Activated CD4-positive, CD25-positive, alpha-beta regulatory T cell treated with anti-CD3 and anti-CD28 coated beads, Interleukin-2, amount 50 U/mL, for 72 hours (primary cell): ENCODE results near the gene DOK4.

Source experiments
- DNase-seq: peaks from one replicate; pipeline ENCODE4 v3.0.0; 2021

DOK4 gene

DNA sequence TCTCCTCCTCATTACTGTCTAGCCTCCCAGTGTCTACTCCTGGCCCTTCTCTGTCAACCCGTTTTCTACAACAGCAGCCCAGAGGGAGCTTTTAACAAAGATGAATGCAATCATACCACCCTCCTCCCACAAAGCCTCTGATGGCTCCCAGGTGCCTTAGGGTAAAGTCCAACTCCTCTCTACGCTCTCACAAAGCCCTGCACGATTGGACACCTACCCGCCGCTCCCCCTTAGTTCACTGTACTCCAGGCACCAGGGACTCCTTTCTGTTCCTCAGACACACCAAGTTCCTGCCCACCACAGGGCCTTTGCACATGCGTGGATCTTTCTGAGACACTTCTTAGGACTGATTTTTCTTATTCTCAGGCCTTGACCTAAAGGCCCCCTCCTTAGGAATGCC is 32.6 kb upstream of the DOK4 start:
- no peak for DNase-seq

DNA sequence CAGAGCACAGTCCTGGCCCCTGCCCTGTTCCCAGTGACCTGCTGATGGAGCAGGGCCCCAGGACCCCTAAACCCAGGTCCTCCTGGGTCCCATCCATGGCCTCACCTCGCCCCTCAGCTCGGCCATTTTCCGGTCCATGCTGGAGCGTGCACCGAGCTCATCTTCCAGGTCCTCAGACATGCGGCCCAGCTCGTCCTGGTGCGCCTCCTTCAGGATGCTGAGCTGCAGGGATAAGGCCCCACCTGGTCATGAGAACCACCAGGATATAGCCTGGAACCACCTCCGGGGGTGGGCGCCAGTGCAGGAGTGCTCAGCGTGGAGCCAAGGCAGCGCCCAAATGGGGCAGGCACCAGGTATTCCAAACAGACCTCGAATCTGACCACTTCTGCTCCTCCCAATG is 32.2 kb upstream of the DOK4 start:
- no peak for DNase-seq

DNA sequence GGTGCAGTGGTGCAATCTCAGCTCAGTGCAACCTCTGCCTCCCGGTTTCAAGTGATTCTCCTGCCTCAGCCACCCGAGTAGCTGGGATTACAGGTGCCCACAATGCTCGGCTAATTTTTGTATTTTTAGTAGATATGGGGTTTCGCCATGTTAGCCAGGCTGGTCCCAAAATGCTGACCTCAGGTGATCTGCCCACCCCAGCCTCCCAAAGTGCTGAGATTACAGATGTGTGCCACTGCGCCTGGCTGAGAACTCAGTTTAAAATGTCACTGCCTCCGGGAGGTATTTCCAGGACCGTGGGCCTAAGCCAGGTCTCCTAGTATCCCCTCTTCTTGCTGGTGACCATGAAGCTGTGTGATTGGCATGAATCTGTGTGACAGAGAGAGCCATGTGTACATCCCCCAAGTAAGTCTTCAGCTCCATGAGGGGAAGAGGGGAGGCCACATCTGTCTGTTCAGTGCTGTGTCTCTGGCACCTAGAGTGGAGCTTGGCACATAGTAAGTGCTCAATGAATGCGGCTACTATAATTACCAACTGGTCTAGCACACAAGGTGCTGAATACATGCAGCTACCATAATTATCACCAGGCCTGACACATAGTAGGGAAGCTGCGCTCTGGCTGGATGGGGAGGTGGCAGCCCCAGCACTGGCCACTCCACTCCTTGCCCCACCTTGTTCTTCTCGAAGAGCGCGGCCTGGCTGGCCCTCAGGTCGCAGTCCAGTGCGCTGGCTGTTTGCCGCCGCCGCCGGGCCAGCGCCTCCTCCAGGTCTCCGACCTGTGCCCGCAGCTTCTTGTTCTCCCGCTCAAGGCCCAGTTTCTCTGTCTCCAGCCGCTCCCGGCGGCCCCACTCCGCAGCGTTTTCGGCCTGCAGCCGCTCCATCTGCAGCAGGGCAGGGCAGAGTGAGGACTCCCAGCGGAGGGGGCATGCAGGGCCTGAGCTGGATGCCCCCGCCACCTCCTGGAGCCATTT is 31.4 kb upstream of the DOK4 start:
- no peak for DNase-seq

DNA sequence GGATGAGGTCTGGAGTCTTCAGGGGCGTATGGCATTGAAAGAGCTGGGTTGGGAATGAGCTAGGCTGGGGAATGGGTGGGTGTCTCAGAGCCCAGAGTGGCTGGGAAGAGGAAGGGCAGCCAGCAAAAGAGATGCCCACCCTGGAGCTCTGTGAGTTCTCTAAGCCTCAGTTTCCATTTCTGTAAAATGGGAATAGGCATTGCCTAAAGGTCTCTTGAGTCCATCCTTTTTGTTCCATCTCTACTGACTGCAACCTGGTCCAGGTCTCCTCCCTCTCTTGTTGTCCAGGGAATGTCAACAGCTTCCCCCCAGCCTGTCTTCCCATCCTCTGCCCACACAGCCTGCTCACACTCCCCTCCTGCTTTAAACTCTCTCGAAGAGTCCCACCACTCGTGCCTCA is 30.5 kb upstream of the DOK4 start:
- DNase-seq, result no peak

DNA sequence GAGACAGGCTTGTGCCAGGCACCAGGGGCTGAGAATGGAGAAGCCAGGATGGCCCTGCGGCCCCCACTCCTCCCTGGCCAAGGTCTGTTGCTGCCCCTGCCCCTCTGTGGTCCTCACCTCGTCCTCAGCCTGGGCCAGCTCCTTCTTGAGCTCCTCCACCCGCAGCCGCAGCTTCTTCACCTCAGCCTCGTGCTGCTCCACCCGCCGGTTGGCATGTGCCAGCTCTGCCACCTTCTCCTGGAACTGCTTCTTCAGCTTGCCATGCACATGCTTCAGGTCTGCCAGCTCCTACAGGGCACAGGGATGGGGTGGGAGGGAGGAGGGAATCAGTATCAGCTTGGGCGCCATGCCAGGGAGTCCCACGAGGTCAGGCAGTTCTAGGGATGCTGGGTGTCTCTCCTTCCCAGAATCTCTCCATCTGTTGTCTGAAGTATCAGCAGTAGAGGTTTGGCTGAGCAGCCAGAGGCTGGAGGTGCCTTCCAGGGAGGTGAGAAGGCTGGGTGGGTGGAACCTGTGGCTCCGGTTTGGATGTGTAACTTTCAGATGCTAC is 30.0 kb upstream of the DOK4 start:
- DNase-seq, result no peak

DNA sequence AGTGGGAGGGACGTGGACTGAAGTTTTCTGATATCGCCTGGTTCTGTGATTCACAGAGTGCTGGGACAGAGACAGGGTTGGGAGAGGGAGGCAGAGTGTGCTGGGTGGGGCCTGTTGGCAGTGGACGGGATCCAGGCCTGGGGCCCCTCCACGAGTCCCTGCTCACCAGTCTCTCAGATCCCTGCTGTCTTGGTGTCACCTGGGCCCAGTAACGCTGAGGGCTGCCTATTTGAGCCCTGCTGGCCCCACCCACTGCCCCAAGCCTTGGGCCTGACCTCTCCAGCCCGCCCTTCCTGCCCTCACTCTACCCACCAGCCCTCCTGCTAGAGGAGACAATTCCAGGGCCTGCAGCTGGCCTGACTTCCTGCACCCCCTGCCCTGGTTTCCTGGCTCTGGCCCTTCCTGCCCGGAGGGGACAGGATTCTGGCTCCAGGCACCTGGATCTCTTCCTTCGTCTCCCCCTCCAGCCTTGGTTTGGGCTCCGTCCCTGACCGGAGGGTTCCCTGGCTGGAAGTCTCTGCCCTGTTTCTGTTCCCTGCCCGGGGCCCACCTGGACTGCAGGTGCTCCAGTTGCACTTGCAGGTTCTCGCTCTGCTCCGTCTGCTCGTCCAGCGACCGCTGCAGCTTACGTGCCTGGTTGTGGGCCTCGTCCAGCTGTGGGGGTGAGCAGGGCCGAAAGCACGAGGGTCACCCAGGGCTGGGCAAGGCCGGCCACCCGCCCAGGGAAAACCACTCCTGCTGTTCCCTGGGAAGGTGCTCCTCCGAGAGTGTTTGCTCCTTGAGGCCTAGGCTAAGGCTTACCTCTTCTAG is 28.7 kb upstream of the DOK4 start:
- DNase-seq, result no peak

DNA sequence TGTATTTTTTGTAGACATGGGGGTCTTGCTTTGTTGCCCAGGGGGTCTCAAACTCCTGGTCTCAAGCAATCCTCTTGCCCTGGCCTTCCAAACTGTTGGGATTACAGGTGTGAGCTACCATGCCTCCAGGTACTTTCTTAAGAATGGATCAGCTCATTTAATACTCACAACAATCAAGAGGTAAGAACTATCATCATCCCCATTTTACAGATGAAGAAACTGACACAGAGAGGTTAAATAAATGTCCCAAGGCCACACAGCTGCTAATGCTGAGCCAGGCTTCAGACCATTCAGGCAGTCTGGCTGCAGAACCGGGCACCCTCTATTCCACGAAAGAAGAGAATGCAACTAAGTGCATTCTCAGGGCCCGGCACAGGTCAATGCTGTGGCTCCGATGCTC is 28.1 kb upstream of the DOK4 start:
- DNase-seq, result no peak

DNA sequence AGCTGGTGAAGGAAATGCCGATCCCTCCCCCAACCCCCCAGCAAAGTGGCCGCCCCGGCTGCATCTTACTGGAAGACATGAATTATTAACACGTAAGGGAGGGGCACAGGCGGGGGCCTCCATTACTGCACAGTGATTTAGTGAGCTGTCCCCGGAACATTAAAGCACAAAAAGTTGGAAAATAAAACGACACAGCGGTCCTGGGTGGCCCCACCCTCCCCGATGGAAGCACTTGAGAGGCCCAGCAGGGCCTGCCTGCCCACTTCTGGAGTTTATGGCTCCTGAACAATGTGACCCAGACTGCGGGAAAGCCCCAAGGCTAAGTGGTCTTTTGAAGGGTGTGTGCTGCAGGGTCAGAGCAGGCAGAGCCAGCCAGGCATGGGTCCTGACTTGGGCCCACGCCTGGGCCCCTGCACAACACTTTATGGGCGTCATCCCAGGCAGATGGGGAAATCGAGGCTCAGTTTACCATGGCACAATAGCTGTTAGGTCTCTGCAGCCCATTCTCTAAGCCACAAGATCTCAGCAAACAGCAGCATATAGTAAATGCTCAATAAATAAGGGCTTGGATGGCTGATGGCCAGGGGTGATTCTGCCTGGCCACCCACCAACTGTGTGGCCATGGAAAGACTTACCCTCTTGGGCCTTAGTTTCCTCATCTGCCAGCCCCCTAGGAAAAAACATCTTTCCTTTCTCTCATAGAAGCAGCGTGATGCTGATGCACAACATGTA is 27.2 kb upstream of the DOK4 start:
- no peak for DNase-seq

DNA sequence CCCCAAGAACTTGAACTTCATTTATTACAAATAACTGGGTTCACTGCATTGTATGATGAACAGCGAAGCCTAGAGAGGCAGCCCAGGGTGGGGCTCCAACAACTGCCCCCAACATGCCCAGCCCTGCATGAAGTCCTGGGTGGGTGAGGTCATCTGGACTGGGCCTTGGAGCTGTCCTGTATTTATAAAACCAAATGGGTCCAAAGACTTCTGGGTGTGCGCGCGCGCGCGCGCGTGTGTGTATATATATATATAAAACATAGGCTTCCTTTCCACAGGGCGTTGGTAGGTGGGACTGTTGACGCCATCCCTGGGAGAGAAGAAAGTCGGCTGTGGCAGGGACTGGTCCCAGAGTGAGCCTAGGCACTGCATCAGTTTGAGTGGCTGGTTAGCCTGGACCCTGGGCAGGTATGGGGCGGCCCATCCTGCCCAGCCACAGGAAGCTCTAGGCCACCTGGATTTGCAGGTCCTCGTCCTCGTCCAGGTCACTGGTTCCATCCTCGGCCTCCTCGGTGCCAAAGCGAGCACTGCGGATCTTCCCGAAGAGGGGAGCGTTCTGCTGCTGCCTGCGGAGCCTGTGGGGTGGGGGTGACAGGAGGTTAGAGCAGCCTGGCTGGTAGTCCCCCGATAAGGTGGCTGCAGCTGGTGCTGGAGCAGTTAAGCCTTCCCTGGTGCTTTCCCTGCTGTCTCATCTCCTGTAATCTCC is 26.2 kb upstream of the DOK4 start:
- no peak for DNase-seq

DNA sequence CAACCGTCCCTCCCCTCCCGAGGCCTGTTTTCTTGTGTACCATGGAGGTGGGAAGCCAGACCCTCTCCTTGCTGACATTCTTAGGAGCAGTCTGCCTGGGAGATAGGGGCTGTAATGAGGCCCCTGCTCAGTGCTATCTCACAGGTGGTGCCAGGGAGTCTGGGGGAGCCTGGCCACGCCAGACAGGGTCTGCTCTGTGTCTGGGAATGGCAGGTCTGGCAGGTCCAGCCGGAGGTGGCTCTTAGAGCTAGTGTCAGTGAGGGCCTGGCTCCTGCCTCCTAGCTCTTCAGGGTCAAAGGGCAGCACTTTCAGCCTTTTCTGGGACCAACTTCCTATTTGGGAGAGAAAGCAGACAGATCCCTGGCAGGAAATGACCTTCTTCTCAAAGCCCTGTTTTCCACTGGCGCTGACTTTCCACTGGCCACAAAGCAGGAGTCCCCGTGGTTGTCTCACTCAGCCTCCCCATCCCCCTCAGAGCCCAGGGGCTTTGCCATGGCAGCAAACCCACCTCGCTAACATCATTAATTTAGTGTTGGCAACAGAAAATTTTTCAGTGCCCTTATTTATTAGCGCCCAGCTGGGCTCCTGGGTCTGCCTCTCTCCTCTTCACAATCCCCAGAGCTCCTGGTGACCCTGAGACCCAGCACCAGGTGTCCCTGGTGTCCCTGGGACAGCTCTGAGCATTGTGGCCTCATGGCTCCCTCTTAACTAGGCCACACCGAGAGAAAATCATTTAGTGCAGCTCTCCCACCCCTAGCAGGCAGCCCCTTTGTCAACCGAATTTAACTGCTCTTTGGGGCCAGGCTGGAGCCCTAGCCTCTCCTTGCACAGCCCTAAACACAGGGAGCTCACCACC is 24.0 kb upstream of the DOK4 start:
- no peak for DNase-seq

DNA sequence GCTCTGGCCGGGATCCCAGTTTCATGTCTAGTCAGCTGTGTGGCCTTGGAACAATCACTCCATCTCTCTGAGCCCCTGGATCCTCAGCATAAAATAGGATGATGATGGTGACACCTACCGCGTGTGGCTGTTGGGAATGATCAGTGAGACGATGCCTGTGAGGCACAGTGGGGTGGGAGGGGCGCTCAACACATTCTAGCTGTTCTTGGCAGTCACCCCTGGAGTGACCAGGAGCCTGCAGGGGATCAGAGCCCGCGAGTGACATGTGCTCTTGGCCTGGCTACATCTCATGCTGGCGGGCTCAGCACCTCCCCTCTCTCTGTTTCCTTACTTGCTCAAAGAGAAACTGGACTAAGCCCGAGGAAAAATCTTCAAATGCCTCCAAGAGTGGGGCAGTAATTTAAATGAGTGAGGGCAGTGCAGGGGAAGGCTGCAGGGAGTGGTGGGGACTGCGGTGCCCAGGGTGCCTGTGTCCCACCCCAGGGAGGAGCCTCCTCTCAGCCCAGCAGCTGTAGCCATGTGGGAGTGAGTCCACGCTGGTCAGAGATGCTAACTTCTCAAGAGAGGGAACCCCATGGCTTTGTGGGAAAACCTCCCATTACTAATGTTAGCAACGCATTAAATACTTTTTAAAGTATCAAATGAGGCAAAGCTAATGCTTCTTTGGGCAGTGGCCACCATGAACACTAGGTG is 23.1 kb upstream of the DOK4 start:
- no peak for DNase-seq

DNA sequence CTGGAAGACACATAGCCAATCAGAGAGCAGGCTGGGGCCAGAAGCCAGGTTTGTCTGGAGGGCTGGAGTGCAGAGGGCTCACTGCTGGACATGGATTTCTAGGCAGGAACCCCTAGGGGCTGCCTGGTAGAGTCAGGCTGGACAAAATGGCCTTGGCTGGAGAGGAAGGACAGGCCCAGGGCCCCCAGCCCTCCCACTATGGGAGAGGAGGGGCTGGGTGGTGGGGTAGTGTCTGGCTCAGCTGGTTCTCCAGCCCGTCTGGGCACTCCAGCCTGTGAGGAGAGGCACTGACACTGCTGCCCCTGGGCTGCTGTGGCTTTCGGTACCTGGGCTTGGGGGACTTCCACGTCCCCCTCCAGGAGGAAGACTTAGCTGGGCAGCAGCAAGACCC is 21.7 kb upstream of the DOK4 start:
- no peak for DNase-seq

DNA sequence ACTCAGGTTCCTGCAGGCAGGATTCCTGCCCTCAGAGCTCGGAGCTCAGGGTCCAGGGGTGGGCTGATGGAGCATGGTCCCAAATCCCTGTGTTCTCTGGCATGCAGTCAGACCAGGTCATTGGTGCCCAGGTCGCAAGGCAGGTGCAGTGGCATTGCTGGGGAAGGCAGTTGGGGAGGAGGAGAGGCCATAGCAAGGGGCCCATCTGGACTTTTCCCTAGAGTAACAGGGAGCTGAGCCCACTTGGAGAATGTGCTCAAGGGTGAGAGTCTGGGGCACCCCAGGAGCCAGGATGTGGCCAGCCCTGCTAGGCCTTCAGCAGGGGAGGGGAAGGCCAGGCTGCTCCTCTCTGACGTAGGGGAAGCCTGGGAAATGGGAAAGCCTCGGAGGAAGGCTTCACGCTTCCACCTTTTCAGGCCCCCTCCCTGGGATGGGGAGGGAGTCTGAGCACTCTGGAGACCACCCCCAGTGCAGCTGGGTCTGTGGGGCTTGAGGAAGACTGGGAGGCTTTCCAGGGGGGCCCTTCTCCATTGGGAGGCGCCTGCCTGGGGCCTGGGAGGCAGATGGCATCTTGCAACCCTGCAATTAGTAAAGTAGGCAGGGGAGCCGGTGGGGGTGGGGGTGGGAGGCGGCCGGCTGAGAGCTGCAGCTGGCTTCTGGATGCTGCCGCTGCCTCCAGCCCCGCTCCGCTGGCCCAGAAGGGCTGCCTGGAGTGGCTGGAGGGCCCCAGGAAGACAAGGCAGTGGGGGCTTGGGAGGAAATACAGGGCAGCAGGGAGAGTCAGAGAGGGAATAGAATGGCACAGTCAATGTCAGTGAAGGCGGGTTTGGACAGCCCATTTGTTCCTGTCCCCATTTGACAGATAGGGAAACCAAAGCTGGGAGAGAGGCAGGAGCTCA is 21.1 kb upstream of the DOK4 start:
- no peak for DNase-seq

DNA sequence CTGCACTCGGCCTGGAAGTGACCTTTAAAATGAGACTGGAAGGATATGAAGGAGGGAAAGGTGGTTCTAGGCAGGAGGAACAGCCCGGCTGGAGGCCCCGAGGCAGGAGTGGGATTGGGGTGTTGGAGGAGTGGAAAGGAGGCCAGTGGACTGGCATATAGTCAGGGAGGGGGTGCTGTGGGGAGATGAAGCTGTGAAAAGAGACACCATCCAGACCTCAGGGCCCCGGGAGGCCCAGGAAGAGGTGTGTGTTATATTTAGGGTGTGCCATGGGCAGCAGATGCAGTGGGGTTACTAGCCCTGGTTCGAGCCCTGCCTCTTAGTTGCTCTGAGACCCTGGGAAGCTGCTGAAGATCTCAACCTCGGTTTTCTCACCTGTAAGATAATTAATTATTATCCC is 18.9 kb upstream of the DOK4 start:
- no peak for DNase-seq

DNA sequence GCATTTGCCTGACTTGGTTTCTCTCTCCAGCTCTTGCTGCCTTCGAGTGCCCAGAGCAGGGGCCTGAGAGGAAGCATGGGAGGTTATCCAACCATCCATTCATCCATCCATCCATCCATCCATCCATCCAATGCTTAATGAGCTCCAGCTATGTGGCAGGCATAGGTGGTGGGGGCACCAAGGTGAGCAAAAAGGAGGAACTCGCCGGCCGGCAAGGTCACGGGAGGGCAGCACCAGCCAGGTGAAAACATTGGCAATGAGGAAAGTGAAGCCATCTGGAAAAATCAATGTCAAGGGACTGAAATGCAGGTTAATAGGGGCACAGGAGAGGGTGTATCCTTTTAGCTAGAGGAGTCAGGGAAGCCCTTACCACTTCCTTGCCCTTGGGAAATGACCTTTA is 18.2 kb upstream of the DOK4 start:
- DNase-seq, result no peak

DNA sequence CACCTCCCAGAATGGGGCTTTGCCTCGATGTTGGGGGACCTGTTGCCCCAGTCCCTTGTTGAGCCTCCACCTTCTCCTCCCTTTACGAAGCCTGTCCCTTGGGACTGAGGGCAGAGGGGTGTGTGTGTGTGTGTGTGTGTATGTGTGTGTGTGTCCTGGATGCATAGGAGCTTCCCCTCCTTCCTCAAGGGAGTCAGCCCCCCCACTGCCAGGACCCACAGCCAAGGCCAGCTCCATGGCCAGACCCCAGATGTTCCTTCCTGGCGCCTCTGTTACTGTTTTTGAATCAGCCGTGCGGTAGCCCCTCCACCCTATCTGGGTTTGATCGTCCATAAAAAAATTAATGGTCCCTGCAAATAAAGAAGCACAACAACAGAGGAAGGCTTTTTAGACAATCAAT is 17.7 kb upstream of the DOK4 start:
- DNase-seq, result no peak

DNA sequence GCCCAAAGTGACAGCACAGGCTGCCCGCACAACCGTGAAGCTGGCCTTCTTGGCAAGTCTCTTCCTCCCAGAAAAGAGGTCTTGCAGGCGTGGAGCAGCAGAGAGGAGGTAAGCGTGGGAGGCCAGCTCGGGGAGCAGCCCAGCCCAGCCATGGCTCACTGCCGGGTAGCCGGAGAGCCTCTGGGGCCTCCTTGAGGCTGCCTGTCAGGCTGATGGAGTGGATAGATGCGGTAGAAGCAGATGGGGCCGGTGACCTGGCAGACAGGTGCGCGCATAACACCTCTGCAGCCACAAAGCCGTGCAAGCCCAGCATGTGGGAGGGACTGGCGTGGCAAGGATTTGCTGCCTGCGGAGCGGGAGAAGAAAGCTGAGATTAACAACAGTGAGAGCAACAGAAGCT is 17.1 kb upstream of the DOK4 start:
- no peak for DNase-seq

DNA sequence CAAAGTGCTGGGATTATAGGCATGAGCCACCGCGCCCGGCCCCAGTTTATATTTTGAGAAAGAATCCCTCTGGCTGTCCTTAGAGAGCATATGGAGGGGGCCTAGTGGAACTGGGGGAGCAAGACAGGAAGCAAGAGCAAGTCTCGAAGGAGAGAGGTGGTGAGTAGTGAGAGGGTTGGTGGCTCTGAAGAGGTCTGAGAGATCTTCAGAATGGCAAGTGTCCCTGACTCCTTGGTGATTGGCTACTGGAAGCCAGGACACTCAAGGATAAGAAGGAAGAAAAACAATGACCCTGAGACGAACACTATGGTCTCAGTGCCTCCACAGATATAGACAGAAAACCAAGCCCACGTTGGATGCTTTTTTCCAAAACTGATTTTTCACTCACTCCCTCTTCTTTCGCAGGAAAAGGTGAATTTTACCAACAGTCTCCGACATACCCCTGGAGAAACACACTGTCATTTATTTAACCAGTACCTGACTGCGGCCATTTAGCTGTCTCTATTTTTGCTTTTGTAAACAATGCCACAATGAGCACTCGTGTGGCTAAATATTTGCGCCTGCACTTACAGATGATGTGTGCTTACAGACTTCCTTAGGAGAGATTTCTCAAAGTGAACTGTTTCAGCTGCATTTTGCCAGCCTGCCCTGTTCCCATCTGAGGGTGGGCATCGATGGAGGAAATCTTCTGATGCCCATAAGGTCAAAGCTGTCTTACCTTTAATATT is 15.9 kb upstream of the DOK4 start:
- no peak for DNase-seq

DNA sequence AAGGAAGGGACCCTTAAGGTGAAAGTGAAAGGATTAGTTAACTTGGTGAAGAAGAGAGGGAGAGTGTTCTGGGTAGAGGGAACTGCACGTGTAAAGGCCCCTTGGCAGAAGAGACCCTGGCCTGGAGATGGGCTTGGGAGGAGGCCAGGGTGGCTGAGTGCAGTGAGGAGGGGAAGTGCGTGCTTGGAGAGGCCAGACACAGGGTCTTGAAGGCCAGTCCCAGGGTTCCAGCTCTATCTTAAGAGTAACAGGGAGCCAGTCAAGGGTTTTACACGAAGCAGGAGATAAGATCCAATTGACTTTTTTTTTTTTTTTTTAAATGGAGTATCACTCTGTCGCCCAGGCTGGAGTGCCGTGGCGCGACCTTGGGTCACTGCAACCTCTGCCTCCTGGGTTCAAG is 15.2 kb upstream of the DOK4 start:
- no peak for DNase-seq
